Stimulated activated CD8-positive, alpha-beta memory T cell treated with anti-CD3 and anti-CD28 coated beads, Interleukin-4, amount 100 ng/mL, for 24 hours (primary cell): ENCODE data around the gene SEC16A.

Experiments used
- DNase-seq: peaks from one replicate; pipeline ENCODE4 v3.0.0-alpha.2; 2020; ENCODE audit warnings: low read depth

The SEC16A gene

GRCh38 chr9:136463578-136463977 lies 19.3 kb downstream of the SEC16A start:
- no peak for DNase-seq

- DNase-seq: no peak
These were observed 20.2 kb downstream of the SEC16A start for GRCh38 chr9:136462664-136463063.

- no peak for DNase-seq
These were observed 22.0 kb downstream of the SEC16A start for GRCh38 chr9:136460772-136461325.

GRCh38 chr9:136459425-136459824 lies 23.4 kb downstream of the SEC16A start:
- DNase-seq: no peak

GRCh38 chr9:136457326-136457725 lies 25.5 kb downstream of the SEC16A start:
- DNase-seq: no peak

- no peak for DNase-seq
These were observed 26.6 kb downstream of the SEC16A start for GRCh38 chr9:136456258-136456657.

GRCh38 chr9:136455043-136456002 lies 27.5 kb downstream of the SEC16A start:
- DNase-seq: no peak

- DNase-seq: no peak
These were observed 28.6 kb downstream of the SEC16A start for GRCh38 chr9:136454026-136454796.

- no peak for DNase-seq
These were observed 29.5 kb downstream of the SEC16A start for GRCh38 chr9:136453326-136453725.

GRCh38 chr9:136451221-136451877 lies 31.5 kb downstream of the SEC16A start:
- DNase-seq: no peak

GRCh38 chr9:136448655-136449054 lies 34.2 kb downstream of the SEC16A start:
- no peak for DNase-seq

GRCh38 chr9:136447173-136447778 lies 35.6 kb downstream of the SEC16A start:
- DNase-seq: no peak

- no peak for DNase-seq
These were observed 37.0 kb downstream of the SEC16A start for GRCh38 chr9:136445799-136446198.

GRCh38 chr9:136444102-136444501 lies 38.7 kb downstream of the SEC16A start:
- DNase-seq: no peak

GRCh38 chr9:136443687-136444086 lies 39.2 kb downstream of the SEC16A start:
- DNase-seq: no peak

GRCh38 chr9:136443087-136443486 lies 39.8 kb downstream of the SEC16A start:
- DNase-seq: no peak

GRCh38 chr9:136442265-136442664 lies 40.6 kb downstream of the SEC16A start:
- no peak for DNase-seq

- no peak for DNase-seq
These were observed 41.1 kb downstream of the SEC16A start for GRCh38 chr9:136441681-136442245.

GRCh38 chr9:136441191-136441680 lies 41.6 kb downstream of the SEC16A start:
- DNase-seq: no peak

- peak; percentile 71 for DNase-seq
These were observed 43.1 kb downstream of the SEC16A start, which contains the start of gene INPP5E for GRCh38 chr9:136439481-136440408. Gene INPP5E, minus strand, starts transcription at chr9:136439845. Its CDS starts 426 bp downstream, at chr9:136439419.
